CD14-positive monocyte (primary cell): ENCODE measurements around the gene NMS. TPM values are rescaled to one million over a fixed set of nuclear protein-coding genes. Genes with fewer than 3 reads are reported as not detected.

ENCODE experiments used
- DNase-seq, 3 donors: peaks; one replicate each; pipeline ENCODE4 v3.0.0-alpha.2; 2011 to 2022
- H2AFZ ChIP-seq: 2 replicates; pipeline ENCODE4 v1.6.0; 2012; ENCODE audit warnings: mild to moderate bottlenecking, low read depth, low read length, inconsistent platforms; ENCODE audit not compliant: insufficient read depth, poor library complexity, severe bottlenecking
- H3K27ac ChIP-seq, 2 donors: 1 replicate in 1 of 2; 2 replicates in 1 of 2; pipeline ENCODE4 v1.5.1; 2012 to 2013; ENCODE audit warnings: low read length in 2 of 2, control low read depth in 1 of 2, inconsistent platforms in 1 of 2, low read depth in 1 of 2, mild to moderate bottlenecking in 1 of 2
- H3K27me3 ChIP-seq, 2 donors: one replicate each; pipeline versions ENCODE4 v1.6.0 to v1.6.1; 2011 to 2013; ENCODE audit warnings: low read length in 2 of 2; ENCODE audit not compliant: control insufficient read depth in 2 of 2, insufficient read depth in 2 of 2
- H3K36me3 ChIP-seq, 2 donors: replicated peaks in 1 of 2; 1 replicate in 1 of 2; 2 replicates in 1 of 2; pipeline versions ENCODE4 v1.5.1 to v1.6.1; 2012 to 2013; ENCODE audit warnings: low read length in 2 of 2, control low read depth in 1 of 2, inconsistent platforms in 1 of 2, mild to moderate bottlenecking in 1 of 2; ENCODE audit not compliant: insufficient read depth in 2 of 2, control insufficient read depth in 1 of 2
- H3K4me1 ChIP-seq, 2 donors: 1 replicate in 1 of 2; 2 replicates in 1 of 2; pipeline versions ENCODE4 v1.5.1 to v1.6.1; 2012 to 2013; ENCODE audit warnings: low read length in 2 of 2, control low read depth in 1 of 2, inconsistent platforms in 1 of 2, mild to moderate bottlenecking in 1 of 2, moderate library complexity in 1 of 2; ENCODE audit not compliant: insufficient read depth in 2 of 2, control insufficient read depth in 1 of 2
- H3K4me2 ChIP-seq: replicated peaks from 2 replicates; pipeline ENCODE3; 2012; ENCODE audit warnings: low read length, moderate library complexity, mild to moderate bottlenecking; ENCODE audit not compliant: poor library complexity, severe bottlenecking; ENCODE audit errors: extremely low read depth
- H3K4me3 ChIP-seq, 3 experiments: fragments of 200-600 bp in 1 of 3; sonication (generic) in 1 of 3; replicated peaks in 1 of 3; 1 replicate in 2 of 3; 2 replicates in 1 of 3; pipeline ENCODE4 v1.5.1; 2011 to 2013; ENCODE audit warnings: low read length in 3 of 3, mild to moderate bottlenecking in 3 of 3, control low read depth in 2 of 3, low read depth in 2 of 3, inconsistent platforms in 1 of 3, moderate library complexity in 1 of 3
- H3K79me2 ChIP-seq: 2 replicates; pipeline ENCODE4 v1.6.0; 2012; ENCODE audit warnings: mild to moderate bottlenecking, control low read depth, inconsistent platforms, low read length, moderate library complexity; ENCODE audit not compliant: insufficient read depth
- H3K9ac ChIP-seq: 2 replicates; pipeline ENCODE4 v1.6.0; 2017; ENCODE audit warnings: low read length, mild to moderate bottlenecking; ENCODE audit not compliant: insufficient read depth, poor library complexity, severe bottlenecking
- H3K9me3 ChIP-seq, 2 donors: replicated peaks in 1 of 2; 1 replicate in 1 of 2; 2 replicates in 1 of 2; pipeline versions ENCODE4 v1.5.1 to v1.6.1; 2012 to 2013; ENCODE audit warnings: low read length in 2 of 2, control low read depth in 1 of 2; ENCODE audit not compliant: control insufficient read depth in 1 of 2, insufficient read depth in 1 of 2
- H4K20me1 ChIP-seq: 2 replicates; pipeline ENCODE4 v1.6.0; 2012; ENCODE audit warnings: mild to moderate bottlenecking, low read length, control low read depth, moderate library complexity; ENCODE audit not compliant: insufficient read depth
- H3K27ac Mint-ChIP-seq, 7 donors: one replicate each; pipeline ENCODE4 v1.8.0; 2020; ENCODE audit warnings: mild to moderate bottlenecking in 7 of 7, mixed read lengths in 7 of 7, moderate library complexity in 6 of 7, inconsistent platforms in 2 of 7
- H3K27me3 Mint-ChIP-seq, 3 donors: one replicate each; pipeline ENCODE4 v1.8.0; 2021 to 2022; ENCODE audit warnings: low read depth in 3 of 3, mild to moderate bottlenecking in 3 of 3, mixed read lengths in 3 of 3, moderate library complexity in 3 of 3, inconsistent platforms in 1 of 3
- H3K36me3 Mint-ChIP-seq, 2 donors: one replicate each; pipeline ENCODE4 v1.8.0; 2020; ENCODE audit warnings: mixed read lengths in 2 of 2, inconsistent platforms in 1 of 2, mild to moderate bottlenecking in 1 of 2
- H3K4me1 Mint-ChIP-seq: one replicate; pipeline ENCODE4 v1.8.0; 2020; ENCODE audit warnings: mild to moderate bottlenecking, mixed read lengths
- H3K4me3 Mint-ChIP-seq, 2 donors: one replicate each; pipeline ENCODE4 v1.8.0; 2020; ENCODE audit warnings: mild to moderate bottlenecking in 2 of 2, mixed read lengths in 2 of 2, moderate library complexity in 1 of 2
- H3K9me3 Mint-ChIP-seq, 7 donors: one replicate each; pipeline ENCODE4 v1.8.0; 2020 to 2022; ENCODE audit warnings: mixed read lengths in 7 of 7, mild to moderate bottlenecking in 6 of 7, moderate library complexity in 6 of 7, inconsistent platforms in 2 of 7
- CTCF ChIP-seq: fragments of 200-600 bp; IDR thresholded peaks from one replicate; pipeline ENCODE4 v1.8.0; 2022; ENCODE audit warnings: antibody characterized with exemption, mild to moderate bottlenecking
- WGBS: methylation state at CpG from one replicate; pipeline ENCODE4 v1.1.5; 2013; ENCODE audit warnings: missing lambda C conversion rate; ENCODE audit not compliant: insufficient coverage; 5-methylcytosine and 5-hydroxymethylcytosine counted together
- intact Hi-C, 2 donors: fragments of 100-400 bp; cut with micrococcal nuclease; formaldehyde crosslinking; loops; one replicate each; pipeline versions ENCODE4 v1.15.0 to v1.15.1; 2023
- polyA plus RNA-seq, 3 donors: library from polyadenylated mRNA; depleted of rRNA in 1 of 3; unstranded in 2 of 3; stranded (reverse) in 1 of 3; fragments of 300-500 nt in 2 of 3; fragments of >200 nt in 1 of 3; fragmentation: Illumina TruSeq in 2 of 3; gene quantifications; 1 replicate in 2 of 3; 2 replicates in 1 of 3; pipeline ENCODE4 v1.2.3, GENCODE V29; 2012 to 2021

The NMS gene
- polyA plus RNA-seq, 3 donors: not detected

- no peaks in the 10 kb centered on the region for H3K9me3 ChIP-seq
- peaks cover 65% of the 10 kb centered on the region for H3K4me1 Mint-ChIP-seq
- H3K27me3 ChIP-seq: no peaks in the 10 kb centered on the region
- no peaks in the 10 kb centered on the region for H3K36me3 ChIP-seq
- H3K27ac ChIP-seq: no peak overlapping the region
- no peaks in the 10 kb centered on the region for H4K20me1 ChIP-seq
- H3K4me1 ChIP-seq: peaks cover 52 to 56% of the 10 kb centered on the region in 2 donors
- H3K4me3 ChIP-seq: no peak overlapping the region
- no peak overlapping the region for H3K4me2 ChIP-seq
- H3K9ac ChIP-seq: no peak overlapping the region
- intact Hi-C loops: no loop called here
- no peak for TF ChIP-seq CTCF
- no peak overlapping the region for H3K27ac Mint-ChIP-seq
- 100% methylated on average over 4 of the region's 4 CpGs for WGBS
- no peaks in the 10 kb centered on the region for H3K36me3 Mint-ChIP-seq
- H2AFZ ChIP-seq: no peak overlapping the region
- no peak for DNase-seq
- H3K27me3 Mint-ChIP-seq: peaks cover 0 to 6% (median 5%) of the 10 kb centered on the region in 3 donors
- no peaks in the 10 kb centered on the region for H3K9me3 Mint-ChIP-seq
- no peak overlapping the region for H3K4me3 Mint-ChIP-seq
- no peaks in the 10 kb centered on the region for H3K79me2 ChIP-seq
These were observed 45.2 kb upstream of the NMS start for GRCh38 chr2:100425107-100425506.

- Histone ChIP-seq H3K9me3 (no peaks in the 10 kb centered on the region), H3K79me2 (no peaks in the 10 kb centered on the region), H3K36me3 (no peaks in the 10 kb centered on the region), H3K4me3 (peak overlapping the region in 1 of 3 experiments; percentile 37), H3K4me1 (peaks cover 46 to 50% of the 10 kb centered on the region in 2 donors), H3K27me3 (no peaks in the 10 kb centered on the region), H4K20me1 (no peaks in the 10 kb centered on the region), H2AFZ (no peak overlapping the region), H3K27ac (no peak overlapping the region), H3K4me2 (peak overlapping the region; percentile 51), H3K9ac (no peak overlapping the region)
- peak; percentile 23 to 47 (median 34) for DNase-seq
- Mint-ChIP-seq H3K27me3 (peaks cover 0 to 5% (median 4%) of the 10 kb centered on the region in 3 donors), H3K9me3 (peaks cover 0 to 5% (median under 1%) of the 10 kb centered on the region in 7 donors), H3K4me3 (peak overlapping the region; percentile 9 to 74), H3K27ac (peak overlapping the region in 3 of 7 donors; percentile 14 to 70 (median 26)), H3K36me3 (no peaks in the 10 kb centered on the region), H3K4me1 (peaks cover 59% of the 10 kb centered on the region)
- 33% methylated on average over 14 of the region's 15 CpGs for WGBS
- no peak for TF ChIP-seq CTCF
- intact Hi-C loops: no loop called here
These were observed 44.5 kb upstream of the NMS start for GRCh38 chr2:100425573-100426383.
